Measurements from ENCODE around the gene BLM. TPM values are rescaled to one million over a fixed set of nuclear protein-coding genes. Genes with fewer than 3 reads are reported as not detected.

BLM gene
- total and polyA plus RNA-seq, 2 donors = 13.2 to 25.6 TPM

DNA sequence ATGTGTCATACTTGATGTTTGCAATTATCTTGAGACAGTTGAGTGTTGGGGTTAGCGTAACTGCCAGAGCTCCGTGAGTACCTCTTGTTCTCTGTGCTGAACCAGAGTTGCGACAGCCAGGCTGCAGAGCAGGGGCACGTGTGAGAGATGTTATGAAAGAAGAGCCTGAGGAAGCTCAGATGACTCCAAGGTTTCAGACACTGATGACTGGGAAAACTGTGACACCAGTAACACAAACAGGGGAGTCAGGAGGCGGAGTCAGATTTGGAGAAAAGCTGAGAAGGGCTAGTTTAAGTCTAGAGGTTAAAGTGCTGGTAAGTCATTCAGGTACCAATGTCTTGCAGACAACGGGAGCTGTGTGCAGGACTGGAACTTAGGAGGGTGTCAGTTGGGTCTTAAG is 45.0 kb downstream of the BLM start:
- 95% methylated on average over 6 of the region's 6 CpGs for WGBS
- Histone ChIP-seq H3K27ac (ENCODE audit: low read depth in 1 of 2, low read length in 1 of 2) (no peak overlapping the region), H3K9me3 (ENCODE audit: control insufficient read depth in 2 of 2, insufficient read depth in 1 of 2, low read length in 1 of 2) (no peaks in the 10 kb centered on the region), H3K4me1 (ENCODE audit: control insufficient read depth in 2 of 2, insufficient read depth in 2 of 2, low read length in 2 of 2) (no peaks in the 10 kb centered on the region), H3K4me3 (ENCODE audit: low read length in 2 of 2) (no peak overlapping the region), H3K36me3 (ENCODE audit: control insufficient read depth in 2 of 2, insufficient read depth in 2 of 2, low read length in 1 of 2) (peaks cover 36 to 45% of the 10 kb centered on the region in 2 donors), H3K27me3 (ENCODE audit: control insufficient read depth in 2 of 2, insufficient read depth in 1 of 2, low read length in 1 of 2) (no peaks in the 10 kb centered on the region)
- no peak for DNase-seq (ENCODE audit: low read depth in 6 of 9, low spot score in 9 of 9)

DNA sequence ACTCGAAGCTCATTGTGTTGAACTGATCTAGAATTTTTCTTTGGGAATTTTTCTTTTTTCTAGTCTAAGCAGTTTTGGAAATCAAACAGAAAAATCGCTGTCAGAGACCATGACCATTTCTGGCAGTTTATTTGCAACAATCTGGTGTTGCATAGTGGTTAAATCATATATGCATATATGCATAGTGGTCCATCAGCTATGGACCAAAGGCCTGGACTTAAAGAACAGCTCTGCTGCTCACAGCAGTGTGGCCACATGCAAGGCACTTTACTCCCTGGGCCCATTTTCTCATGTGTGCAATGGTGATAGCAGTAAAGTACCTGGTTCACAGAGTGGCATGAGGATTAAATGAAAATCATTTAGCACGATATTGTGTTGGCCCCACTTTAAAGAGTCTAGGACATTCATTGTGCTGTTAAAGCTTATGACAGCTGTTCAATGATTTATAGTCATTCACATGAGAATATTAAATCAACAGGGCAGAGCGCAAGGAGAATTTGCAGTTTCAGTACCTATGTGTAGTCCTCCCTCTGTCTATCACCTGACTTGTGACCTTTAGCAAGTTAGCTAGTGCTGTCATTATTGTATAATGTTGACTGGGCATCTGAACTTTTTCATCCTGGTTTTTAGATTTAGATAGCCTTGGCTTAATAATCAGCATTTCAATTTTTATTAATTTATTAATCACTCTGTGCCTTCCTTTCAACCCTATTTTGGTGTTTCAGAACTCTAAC is 46.4 kb downstream of the BLM start:
- WGBS = 95% methylated on average over 4 of the region's 4 CpGs
- Histone ChIP-seq H3K27ac (ENCODE audit: low read depth in 1 of 2, low read length in 1 of 2) (peak overlapping the region in 1 of 2 donors; percentile 18), H3K9me3 (ENCODE audit: control insufficient read depth in 2 of 2, insufficient read depth in 1 of 2, low read length in 1 of 2) (no peaks in the 10 kb centered on the region), H3K4me3 (ENCODE audit: low read length in 2 of 2) (no peak overlapping the region), H3K36me3 (ENCODE audit: control insufficient read depth in 2 of 2, insufficient read depth in 2 of 2, low read length in 1 of 2) (peaks cover 28 to 39% of the 10 kb centered on the region in 2 donors), H3K27me3 (ENCODE audit: control insufficient read depth in 2 of 2, insufficient read depth in 1 of 2, low read length in 1 of 2) (no peaks in the 10 kb centered on the region), H3K4me1 (ENCODE audit: control insufficient read depth in 2 of 2, insufficient read depth in 2 of 2, low read length in 2 of 2) (no peaks in the 10 kb centered on the region)
- DNase-seq (ENCODE audit: low read depth in 6 of 9, low spot score in 9 of 9) = no peak

DNA sequence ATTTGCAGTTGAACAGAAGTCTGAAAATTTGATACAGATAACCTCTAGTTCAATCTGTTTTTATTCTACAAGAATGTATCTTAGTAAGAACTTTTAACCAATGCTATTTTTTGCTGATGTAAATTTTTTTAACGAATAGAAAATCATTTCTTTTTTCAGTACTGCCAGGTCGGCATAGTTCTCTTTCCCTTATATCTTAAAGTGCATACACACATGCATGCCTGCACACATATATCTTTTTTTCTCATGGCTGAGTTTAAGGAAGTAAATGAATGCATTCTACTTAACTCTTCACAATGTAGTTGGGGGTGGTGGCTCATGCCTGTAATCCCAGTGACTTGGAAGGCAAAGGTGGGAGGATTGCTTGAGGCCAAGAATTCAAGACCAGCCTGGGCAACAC is 48.4 kb downstream of the BLM start:
- Histone ChIP-seq H3K4me1 (ENCODE audit: control insufficient read depth in 2 of 2, insufficient read depth in 2 of 2, low read length in 2 of 2) (no peaks in the 10 kb centered on the region), H3K4me3 (ENCODE audit: low read length in 2 of 2) (no peak overlapping the region), H3K27ac (ENCODE audit: low read depth in 1 of 2, low read length in 1 of 2) (no peak overlapping the region), H3K36me3 (ENCODE audit: control insufficient read depth in 2 of 2, insufficient read depth in 2 of 2, low read length in 1 of 2) (peaks cover 31 to 48% of the 10 kb centered on the region in 2 donors), H3K9me3 (ENCODE audit: control insufficient read depth in 2 of 2, insufficient read depth in 1 of 2, low read length in 1 of 2) (no peaks in the 10 kb centered on the region), H3K27me3 (ENCODE audit: control insufficient read depth in 2 of 2, insufficient read depth in 1 of 2, low read length in 1 of 2) (no peaks in the 10 kb centered on the region)
- DNase-seq (ENCODE audit: low read depth in 6 of 9, low spot score in 9 of 9) = no peak
- WGBS = 95% methylated on average over 2 of the region's 2 CpGs

DNA sequence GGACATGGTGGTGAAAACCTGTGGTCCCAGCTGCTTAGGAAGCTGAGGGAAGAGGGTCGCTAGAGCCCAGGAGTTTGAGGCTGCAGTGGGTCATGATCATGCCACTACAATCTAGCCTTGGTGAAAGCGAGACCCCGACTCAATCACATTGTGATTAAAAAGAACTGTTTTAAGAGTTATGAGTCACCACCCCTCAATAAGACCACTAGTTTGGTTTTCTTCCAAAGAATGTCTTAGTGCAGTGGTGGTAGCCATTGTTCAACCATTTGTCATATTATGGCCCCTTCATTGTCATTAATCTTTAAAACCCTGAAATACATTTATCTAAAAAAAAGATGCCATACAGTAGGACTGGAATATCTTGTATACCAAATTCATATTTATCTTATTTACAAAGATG is 48.8 kb downstream of the BLM start:
- H3K36me3 ChIP-seq (ENCODE audit: control insufficient read depth in 2 of 2, insufficient read depth in 2 of 2, low read length in 1 of 2) = peaks cover 27 to 46% of the 10 kb centered on the region in 2 donors
- no peaks in the 10 kb centered on the region for H3K9me3 ChIP-seq (ENCODE audit: control insufficient read depth in 2 of 2, insufficient read depth in 1 of 2, low read length in 1 of 2)
- WGBS = over 99% methylated on average over 3 of the region's 3 CpGs
- H3K27ac ChIP-seq (ENCODE audit: low read depth in 1 of 2, low read length in 1 of 2) = no peak overlapping the region
- no peaks in the 10 kb centered on the region for H3K27me3 ChIP-seq (ENCODE audit: control insufficient read depth in 2 of 2, insufficient read depth in 1 of 2, low read length in 1 of 2)
- DNase-seq (ENCODE audit: low read depth in 6 of 9, low spot score in 9 of 9) = no peak
- H3K4me3 ChIP-seq (ENCODE audit: low read length in 2 of 2) = no peak overlapping the region
- no peaks in the 10 kb centered on the region for H3K4me1 ChIP-seq (ENCODE audit: control insufficient read depth in 2 of 2, insufficient read depth in 2 of 2, low read length in 2 of 2)

DNA sequence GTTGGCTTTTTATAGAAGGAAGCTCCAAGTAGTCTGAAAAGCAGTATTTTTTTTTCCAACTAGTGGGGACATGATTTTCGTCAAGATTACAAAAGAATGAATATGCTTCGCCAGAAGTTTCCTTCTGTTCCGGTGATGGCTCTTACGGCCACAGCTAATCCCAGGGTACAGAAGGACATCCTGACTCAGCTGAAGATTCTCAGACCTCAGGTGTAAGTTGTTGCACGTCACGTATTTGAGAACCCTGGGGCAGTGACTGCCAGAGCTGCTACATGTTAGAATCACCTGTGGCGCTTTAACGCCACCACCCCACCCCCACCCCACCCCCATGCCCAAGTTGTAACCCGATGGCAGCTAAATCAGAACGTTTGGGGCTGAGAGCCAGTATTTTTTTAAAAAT is 52.2 kb downstream of the BLM start:
- Histone ChIP-seq H3K36me3 (ENCODE audit: control insufficient read depth in 2 of 2, insufficient read depth in 2 of 2, low read length in 1 of 2) (peaks cover 14 to 52% of the 10 kb centered on the region in 2 donors), H3K27me3 (ENCODE audit: control insufficient read depth in 2 of 2, insufficient read depth in 1 of 2, low read length in 1 of 2) (no peaks in the 10 kb centered on the region), H3K4me3 (ENCODE audit: low read length in 2 of 2) (no peak overlapping the region), H3K27ac (ENCODE audit: low read depth in 1 of 2, low read length in 1 of 2) (no peak overlapping the region), H3K9me3 (ENCODE audit: control insufficient read depth in 2 of 2, insufficient read depth in 1 of 2, low read length in 1 of 2) (no peaks in the 10 kb centered on the region), H3K4me1 (ENCODE audit: control insufficient read depth in 2 of 2, insufficient read depth in 2 of 2, low read length in 2 of 2) (no peaks in the 10 kb centered on the region)
- DNase-seq (ENCODE audit: low read depth in 6 of 9, low spot score in 9 of 9) = no peak
- 95% methylated on average over 10 of the region's 10 CpGs for WGBS

DNA sequence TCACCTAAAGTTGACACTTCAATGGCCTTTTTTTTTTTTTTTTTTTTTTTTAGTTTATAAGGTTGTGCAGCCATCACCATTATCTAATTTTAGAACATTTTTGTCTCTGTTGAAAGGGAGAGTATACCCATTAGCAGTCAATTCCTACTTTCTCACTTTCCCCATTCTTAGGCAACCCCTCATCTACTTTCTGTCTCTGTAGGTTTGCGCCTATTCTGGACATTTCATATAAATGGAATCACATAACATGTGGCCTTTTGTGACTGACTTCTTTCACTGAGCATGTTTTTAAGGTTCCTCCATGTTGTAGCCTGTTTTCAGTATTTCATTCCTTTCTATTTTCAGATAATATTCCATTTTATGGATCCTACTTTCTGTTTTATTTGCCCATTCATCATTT is 56.3 kb downstream of the BLM start:
- no peak for DNase-seq (ENCODE audit: low read depth in 6 of 9, low spot score in 9 of 9)

DNA sequence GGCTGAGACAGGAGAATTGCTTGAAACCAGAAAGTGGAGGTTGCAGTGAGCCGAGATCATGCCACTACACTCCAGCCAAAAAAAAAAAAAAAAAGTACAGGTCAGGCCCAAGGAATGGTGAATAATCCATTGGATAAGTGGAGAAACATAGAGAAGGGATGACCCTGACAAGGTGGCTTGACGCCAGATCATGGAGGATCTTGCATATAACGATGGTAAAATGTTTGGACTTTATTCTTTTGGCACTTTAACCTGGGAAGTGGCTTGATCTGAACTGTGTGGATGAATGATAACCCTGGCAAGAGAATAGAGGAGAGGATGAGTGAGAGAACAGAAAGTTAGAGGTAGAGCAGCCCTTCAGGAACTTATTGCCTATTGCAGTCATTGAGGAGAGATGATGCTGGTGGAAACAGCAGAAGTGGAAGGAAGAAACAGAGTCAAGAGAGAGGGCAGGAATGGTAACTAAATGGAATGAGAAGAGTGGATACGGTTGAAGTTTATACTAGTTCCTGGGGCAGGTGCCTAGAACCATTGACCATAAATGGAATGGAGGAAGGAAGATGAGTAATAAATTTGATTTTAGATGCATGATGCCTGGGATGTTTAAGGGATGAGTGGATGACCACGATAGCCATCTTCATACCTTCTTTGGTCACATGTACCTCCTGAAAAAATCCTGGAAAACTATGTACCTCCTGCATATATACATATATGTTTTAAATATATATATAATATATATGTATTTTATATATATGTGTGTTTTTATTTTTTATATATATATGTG is 57.8 kb downstream of the BLM start:
- Histone ChIP-seq H3K4me3 (ENCODE audit: low read length in 2 of 2) (no peak overlapping the region), H3K27me3 (ENCODE audit: control insufficient read depth in 2 of 2, insufficient read depth in 1 of 2, low read length in 1 of 2) (no peaks in the 10 kb centered on the region), H3K4me1 (ENCODE audit: control insufficient read depth in 2 of 2, insufficient read depth in 2 of 2, low read length in 2 of 2) (no peaks in the 10 kb centered on the region), H3K27ac (ENCODE audit: low read depth in 1 of 2, low read length in 1 of 2) (no peak overlapping the region), H3K36me3 (ENCODE audit: control insufficient read depth in 2 of 2, insufficient read depth in 2 of 2, low read length in 1 of 2) (peaks cover 12 to 26% of the 10 kb centered on the region in 2 donors), H3K9me3 (ENCODE audit: control insufficient read depth in 2 of 2, insufficient read depth in 1 of 2, low read length in 1 of 2) (no peaks in the 10 kb centered on the region)
- WGBS = 99% methylated on average over 5 of the region's 5 CpGs
- no peak for DNase-seq (ENCODE audit: low read depth in 6 of 9, low spot score in 9 of 9)

More for the DNA sequence above, 56.3 kb downstream of the BLM start:
- Histone ChIP-seq H3K9me3 (ENCODE audit: control insufficient read depth in 2 of 2, insufficient read depth in 1 of 2, low read length in 1 of 2) (no peaks in the 10 kb centered on the region), H3K4me3 (ENCODE audit: low read length in 2 of 2) (no peak overlapping the region), H3K27ac (ENCODE audit: low read depth in 1 of 2, low read length in 1 of 2) (no peak overlapping the region), H3K27me3 (ENCODE audit: control insufficient read depth in 2 of 2, insufficient read depth in 1 of 2, low read length in 1 of 2) (no peaks in the 10 kb centered on the region), H3K4me1 (ENCODE audit: control insufficient read depth in 2 of 2, insufficient read depth in 2 of 2, low read length in 2 of 2) (no peaks in the 10 kb centered on the region), H3K36me3 (ENCODE audit: control insufficient read depth in 2 of 2, insufficient read depth in 2 of 2, low read length in 1 of 2) (peaks cover 17 to 39% of the 10 kb centered on the region in 2 donors)
- 98% methylated on average over 1 of the region's 1 CpG for WGBS

DNA sequence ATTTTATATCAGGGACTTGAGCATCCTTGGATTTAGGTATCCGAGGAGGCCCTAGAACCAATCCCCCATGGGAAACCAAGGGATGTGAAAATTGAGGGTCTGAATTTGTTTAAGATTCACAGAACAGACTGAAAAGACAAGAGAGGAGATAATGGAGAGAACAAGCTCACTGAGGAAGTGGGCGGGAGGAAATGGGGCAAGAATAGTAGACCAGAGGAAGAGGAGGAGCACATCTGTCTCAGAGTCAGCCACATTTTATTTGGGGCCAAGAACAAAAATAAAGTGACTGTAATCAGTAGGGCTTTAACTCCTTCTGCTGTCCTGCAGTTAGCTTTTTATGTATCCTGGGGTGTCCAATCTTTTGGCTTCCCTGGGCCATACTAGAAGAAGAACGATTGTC is 63.8 kb downstream of the BLM start:
- H3K36me3 ChIP-seq (ENCODE audit: control insufficient read depth in 2 of 2, insufficient read depth in 2 of 2, low read length in 1 of 2) = peaks cover 13 to 14% of the 10 kb centered on the region in 2 donors
- no peaks in the 10 kb centered on the region for H3K27me3 ChIP-seq (ENCODE audit: control insufficient read depth in 2 of 2, insufficient read depth in 1 of 2, low read length in 1 of 2)
- H3K4me1 ChIP-seq (ENCODE audit: control insufficient read depth in 2 of 2, insufficient read depth in 2 of 2, low read length in 2 of 2) = no peaks in the 10 kb centered on the region
- H3K27ac ChIP-seq (ENCODE audit: low read depth in 1 of 2, low read length in 1 of 2) = peak overlapping the region in 1 of 2 donors; percentile 18
- H3K9me3 ChIP-seq (ENCODE audit: control insufficient read depth in 2 of 2, insufficient read depth in 1 of 2, low read length in 1 of 2) = no peaks in the 10 kb centered on the region
- no peak overlapping the region for H3K4me3 ChIP-seq (ENCODE audit: low read length in 2 of 2)
- DNase-seq (ENCODE audit: low read depth in 6 of 9, low spot score in 9 of 9) = peak in 4 of 9 donors; percentile 5 to 41 (median 10)
- WGBS = 97% methylated on average over 3 of the region's 3 CpGs

DNA sequence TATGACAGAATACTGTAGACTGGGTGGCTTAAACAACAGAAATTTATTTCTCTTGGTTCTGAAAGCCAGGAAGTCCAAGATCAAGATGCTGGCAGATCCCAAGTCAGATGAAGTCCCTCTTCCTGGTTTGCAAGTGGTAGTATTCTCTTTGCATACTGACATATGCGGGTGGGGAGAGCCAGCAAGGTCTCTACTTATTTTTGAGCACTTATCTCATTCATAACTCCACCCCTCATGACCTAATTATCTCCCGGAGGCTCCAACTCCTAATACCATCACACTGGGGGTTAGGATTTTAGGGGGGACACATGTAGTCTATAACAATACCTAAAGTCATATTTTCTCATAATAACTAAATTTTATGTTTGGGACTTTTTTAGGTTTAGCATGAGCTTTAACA is 65.3 kb downstream of the BLM start:
- no peak for DNase-seq (ENCODE audit: low read depth in 6 of 9, low spot score in 9 of 9)
- Histone ChIP-seq H3K27ac (ENCODE audit: low read depth in 1 of 2, low read length in 1 of 2) (no peak overlapping the region), H3K9me3 (ENCODE audit: control insufficient read depth in 2 of 2, insufficient read depth in 1 of 2, low read length in 1 of 2) (no peaks in the 10 kb centered on the region), H3K4me1 (ENCODE audit: control insufficient read depth in 2 of 2, insufficient read depth in 2 of 2, low read length in 2 of 2) (no peaks in the 10 kb centered on the region), H3K36me3 (ENCODE audit: control insufficient read depth in 2 of 2, insufficient read depth in 2 of 2, low read length in 1 of 2) (peaks cover 14 to 15% of the 10 kb centered on the region in 2 donors), H3K4me3 (ENCODE audit: low read length in 2 of 2) (no peak overlapping the region), H3K27me3 (ENCODE audit: control insufficient read depth in 2 of 2, insufficient read depth in 1 of 2, low read length in 1 of 2) (no peaks in the 10 kb centered on the region)
- 97% methylated on average over 2 of the region's 2 CpGs for WGBS

Data from thymus (tissue), 11 donors.